HepG2 (cell line): ENCODE results near the gene NELL1. TPM values are rescaled to one million over a fixed set of nuclear protein-coding genes. Genes with fewer than 3 reads are reported as not detected.

Experiments used
- ATAC-seq: fragments of 200-7000 bp; cut with Tn5 transposase; 3 replicates; pipeline ENCODE4 v1.9.1; 2020; ENCODE audit warnings: mild to moderate bottlenecking, moderate library complexity
- BruUV-seq: library from RNA; stranded (reverse); fragments of 400-500 nt; replicated peaks from 2 replicates; lab custom pipeline; 2021; lab: Mats Ljungman, UMichigan
- CTCF ChIA-PET: fragments of 300-600 bp; formaldehyde crosslinking; extraction: SDS; loops from one replicate; lab custom pipeline; 2021; ENCODE audit warnings: low total read pairs, inconsistent platforms, low intra/inter-chr PET ratio; lab: Yijun Ruan, JAX
- POLR2A ChIA-PET: fragments of 350-600 bp; sonication (Branson Sonifier 250); formaldehyde crosslinking; loops from one replicate; lab custom pipeline; 2020; ENCODE audit warnings: antibody characterized with exemption, inconsistent platforms; lab: Yijun Ruan, JAX
- DNase-seq: peaks from one replicate; pipeline ENCODE4 v3.0.0-alpha.2; 2015; ENCODE audit warnings: low spot score
- FAIRE-seq: peaks from 3 replicates; lab custom pipeline; 2011; peaks lifted over from hg19 to GRCh38; lab: Jason Lieb, UNC
- H2AFZ ChIP-seq: one replicate; pipeline ENCODE4 v1.6.1; 2011; ENCODE audit warnings: low read length, inconsistent platforms
- H3K27ac ChIP-seq: fragments of 300-600 bp; 3 replicates; pipeline ENCODE4 v1.8.0; 2011; ENCODE audit warnings: mixed run types, mild to moderate bottlenecking, mixed read lengths, low read length, inconsistent platforms; ENCODE audit not compliant: insufficient read depth; ENCODE audit errors: extremely low read length
- H3K27me3 ChIP-seq, 2 experiments: fragments of 200-600 bp in 1 of 2; 2 replicates in 1 of 2; 3 replicates in 1 of 2; pipeline versions ENCODE4 v1.6.0 to v1.8.0; 2011; ENCODE audit warnings: low read length in 2 of 2, mild to moderate bottlenecking in 2 of 2, moderate library complexity in 2 of 2, inconsistent platforms in 1 of 2; ENCODE audit not compliant: insufficient read depth in 2 of 2, control insufficient read depth in 1 of 2
- H3K36me3 ChIP-seq, 2 experiments: fragments of 200-600 bp in 1 of 2; replicated peaks in 1 of 2; 2 replicates in 1 of 2; 3 replicates in 1 of 2; pipeline versions ENCODE4 v1.5.1 to v1.8.0; 2011; ENCODE audit warnings: low read length in 2 of 2, inconsistent platforms in 1 of 2; ENCODE audit not compliant: insufficient read depth in 2 of 2, control insufficient read depth in 1 of 2
- H3K4me1 ChIP-seq: 2 replicates; pipeline ENCODE4 v1.5.1; 2012; ENCODE audit warnings: low read length, inconsistent platforms; ENCODE audit not compliant: insufficient read depth
- H3K4me2 ChIP-seq: 2 replicates; pipeline ENCODE4 v1.6.0; 2011; ENCODE audit warnings: low read depth, low read length, inconsistent platforms
- H3K4me3 ChIP-seq, 3 experiments: fragments of 200-600 bp in 1 of 3; sonication (generic), shearing (Covaris generic) in 1 of 3; replicated peaks in 1 of 3; 2 replicates each; pipeline ENCODE4 v1.5.1; 2011 to 2016; ENCODE audit warnings: low read length in 3 of 3, inconsistent platforms in 2 of 3, low read depth in 2 of 3, mild to moderate bottlenecking in 2 of 3, control low read depth in 1 of 3, mixed read lengths in 1 of 3; ENCODE audit not compliant: insufficient read depth in 1 of 3
- H3K79me2 ChIP-seq: one replicate; pipeline ENCODE4 v1.6.1; 2011; ENCODE audit warnings: low read length, inconsistent platforms; ENCODE audit not compliant: insufficient read depth
- H3K9ac ChIP-seq: 2 replicates; pipeline ENCODE4 v1.6.0; 2011; ENCODE audit warnings: mild to moderate bottlenecking, low read depth, low read length, inconsistent platforms; ENCODE audit not compliant: insufficient read depth
- H3K9me3 ChIP-seq: 2 replicates; pipeline ENCODE4 v1.5.1; 2012; ENCODE audit warnings: mild to moderate bottlenecking, low read length
- H4K20me1 ChIP-seq: 2 replicates; pipeline ENCODE4 v1.6.0; 2011; ENCODE audit warnings: inconsistent platforms, mild to moderate bottlenecking, low read length, moderate library complexity; ENCODE audit not compliant: insufficient read depth
- BHLHE40 ChIP-seq: IDR thresholded peaks from 2 replicates; pipeline ENCODE4 v1.6.1; 2011; ENCODE audit warnings: low read length, improper control_type of control experiment
- CBFB ChIP-seq: sonication (generic); formaldehyde crosslinking; IDR thresholded peaks from 2 replicates; pipeline ENCODE4 v1.4.0; 2020; ENCODE audit warnings: missing genetic modification reagents
- CHCHD3 ChIP-seq: sonication (generic); formaldehyde crosslinking; IDR thresholded peaks from 2 replicates; pipeline ENCODE4 v1.8.0; 2022; ENCODE audit warnings: mild to moderate bottlenecking, missing genetic modification reagents, moderate library complexity
- FOXK2 ChIP-seq: fragments of 450-650 bp; IDR thresholded peaks from 2 replicates; pipeline ENCODE4 v1.6.1; 2016
- LCORL ChIP-seq, 2 experiments: fragments of 450-650 bp in 1 of 2; sonication (generic) in 1 of 2; formaldehyde crosslinking in 1 of 2; IDR thresholded peaks; 2 replicates each; pipeline versions ENCODE4 v1.5.0 to v1.6.1; 2017 to 2020; ENCODE audit warnings: antibody characterized with exemption in 1 of 2, missing genetic modification reagents in 1 of 2
- MIER2 ChIP-seq: IDR thresholded peaks from 2 replicates; pipeline ENCODE4 v1.6.1; 2016; ENCODE audit warnings: missing biosample characterization, missing genetic modification reagents
- WGBS: methylation state at CpG from one replicate; pipeline ENCODE4 v1.1.6; 2017; ENCODE audit warnings: low lambda C conversion rate; 5-methylcytosine and 5-hydroxymethylcytosine counted together
- in situ Hi-C: cut with HindIII; loops from 2 replicates; pipeline ENCODE4 v1.10.0; 2017; ENCODE audit warnings: low pct_unique_long_range_greater_than_20kb; ENCODE audit not compliant: extremely low pct_ligation_motif_present
- intact Hi-C: fragments of 100-400 bp; cut with micrococcal nuclease; formaldehyde crosslinking; loops from one replicate; pipeline ENCODE4 v1.10.0; 2022; ENCODE audit not compliant: unreplicated experiment
- polyA plus RNA-seq, 8 experiments: library from polyadenylated mRNA; depleted of rRNA in 3 of 8; stranded (reverse) in 7 of 8; unstranded in 1 of 8; fragments of >200 nt; fragmentation: Illumina TruSeq in 4 of 8; extraction: Trizol in 4 of 8; gene quantifications; 2 replicates each; pipeline versions ENCODE4 v1.2.1 to v1.2.3, GENCODE V29; 2011 to 2016; ENCODE audit warnings: low read depth in 4 of 8, missing spikeins in 1 of 8, mixed read lengths in 1 of 8; ENCODE audit not compliant: insufficient read depth in 1 of 8
- total RNA-seq, 5 experiments: library from RNA; depleted of rRNA; stranded (reverse); fragments of >200 nt; fragmentation: Illumina TruSeq; extraction: Trizol; gene quantifications; 2 replicates each; pipeline ENCODE4 v1.2.3, GENCODE V29; 2016; ENCODE audit warnings: low read depth in 1 of 5
- TF ChIP-seq, protein P1 (sequence below): sonication (generic); formaldehyde crosslinking; IDR thresholded peaks from 2 replicates; pipeline ENCODE4 v1.4.0; 2020; ENCODE audit warnings: missing genetic modification reagents
- TF ChIP-seq, protein P2 (sequence below): sonication (generic); formaldehyde crosslinking; IDR thresholded peaks from 2 replicates; pipeline ENCODE4 v1.5.1; 2020; ENCODE audit warnings: mild to moderate bottlenecking, missing genetic modification reagents, borderline replicate concordance
- TF ChIP-seq, protein P3 (sequence below): sonication (generic); formaldehyde crosslinking; conservative IDR thresholded peaks from 2 replicates; pipeline ENCODE4 v1.8.0; 2022; ENCODE audit warnings: mild to moderate bottlenecking, moderate library complexity, missing genetic modification reagents

The NELL1 gene
- total and polyA plus RNA-seq, 2 of the 13 experiments (the other 11 are each of a cell fraction or from before 2014, with no cell fraction given): not detected

DNA sequence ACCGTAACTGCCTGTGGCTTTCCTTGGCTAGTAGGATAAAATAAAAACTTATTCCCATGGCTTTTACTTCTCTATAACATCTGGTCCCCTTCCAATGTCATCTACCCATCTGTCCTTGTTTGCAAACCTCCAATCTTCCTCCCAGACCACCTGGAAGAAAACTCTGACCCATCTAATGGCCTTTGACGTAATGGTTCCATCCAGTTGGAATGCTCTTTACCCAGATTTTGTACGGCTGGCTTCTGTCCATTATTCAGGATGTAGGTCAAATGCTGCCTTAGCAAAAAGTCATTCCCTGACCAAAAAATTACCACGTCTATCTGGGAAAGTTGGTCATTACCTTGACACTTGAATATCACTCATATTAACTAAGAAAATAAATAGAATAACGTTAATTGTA, 945.6 kb downstream of the NELL1 start:
- TF ChIP-seq, protein P1, sequence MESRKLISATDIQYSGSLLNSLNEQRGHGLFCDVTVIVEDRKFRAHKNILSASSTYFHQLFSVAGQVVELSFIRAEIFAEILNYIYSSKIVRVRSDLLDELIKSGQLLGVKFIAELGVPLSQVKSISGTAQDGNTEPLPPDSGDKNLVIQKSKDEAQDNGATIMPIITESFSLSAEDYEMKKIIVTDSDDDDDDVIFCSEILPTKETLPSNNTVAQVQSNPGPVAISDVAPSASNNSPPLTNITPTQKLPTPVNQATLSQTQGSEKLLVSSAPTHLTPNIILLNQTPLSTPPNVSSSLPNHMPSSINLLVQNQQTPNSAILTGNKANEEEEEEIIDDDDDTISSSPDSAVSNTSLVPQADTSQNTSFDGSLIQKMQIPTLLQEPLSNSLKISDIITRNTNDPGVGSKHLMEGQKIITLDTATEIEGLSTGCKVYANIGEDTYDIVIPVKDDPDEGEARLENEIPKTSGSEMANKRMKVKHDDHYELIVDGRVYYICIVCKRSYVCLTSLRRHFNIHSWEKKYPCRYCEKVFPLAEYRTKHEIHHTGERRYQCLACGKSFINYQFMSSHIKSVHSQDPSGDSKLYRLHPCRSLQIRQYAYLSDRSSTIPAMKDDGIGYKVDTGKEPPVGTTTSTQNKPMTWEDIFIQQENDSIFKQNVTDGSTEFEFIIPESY (CRISPR knock-in tag): no peak
- no peak for TF ChIP-seq FOXK2

DNA sequence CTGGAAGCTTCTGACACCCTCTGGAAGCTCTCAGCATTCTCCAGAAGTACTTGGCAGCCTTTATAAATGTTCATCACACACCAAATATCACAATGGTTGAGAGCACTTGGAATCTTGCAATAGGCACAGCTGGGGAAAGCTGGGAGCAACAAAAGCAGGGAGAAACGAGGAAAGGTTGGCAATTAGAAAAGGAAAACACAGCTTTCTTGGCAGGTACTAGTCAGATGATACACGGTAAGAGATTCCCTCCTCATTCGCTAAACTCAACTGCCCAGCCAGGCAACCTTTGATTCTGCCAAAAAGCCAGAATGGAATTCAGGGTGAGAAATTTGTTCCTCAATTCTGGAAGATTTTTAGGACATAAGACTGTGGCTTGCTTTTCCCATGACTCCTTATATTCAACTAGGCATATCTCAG, 946.6 kb downstream of the NELL1 start:
- POLR2A ChIA-PET: no interaction called here
- no peak overlapping the region for H2AFZ ChIP-seq
- DNase-seq (no peak), ATAC-seq (no peak), FAIRE-seq (no peak)
- CTCF ChIA-PET: no interaction called here
- in situ Hi-C loops: no loop called here
- H3K4me1 ChIP-seq: no peaks in the 10 kb centered on the region
- H3K27me3 ChIP-seq: no peaks in the 10 kb centered on the region
- H3K4me3 ChIP-seq: no peak overlapping the region
- no peak overlapping the region for H3K9ac ChIP-seq
- intact Hi-C loops: no loop called here
- peaks cover 4% of the 10 kb centered on the region; the same call in 1 of the 2 replicates for H3K9me3 ChIP-seq
- H3K36me3 ChIP-seq: no peaks in the 10 kb centered on the region
- 3% methylated on average over 3 of the region's 3 CpGs for WGBS
- H4K20me1 ChIP-seq: no peaks in the 10 kb centered on the region
- H3K27ac ChIP-seq: no peak overlapping the region
- no peaks in the 10 kb centered on the region for H3K79me2 ChIP-seq
- no peak overlapping the region for H3K4me2 ChIP-seq
- BruUV-seq: no TSS peak
- TF ChIP-seq CBFB (no peak), MIER2 (no peak), BHLHE40 (no peak), LCORL (IDR thresholded peaks at IDR 0.05) (no peak), LCORL (CRISPR knock-in tag; IDR thresholded peaks at IDR 0.05) (no peak), CHCHD3 (CRISPR knock-in tag) (no peak)
- TF ChIP-seq, protein P2, sequence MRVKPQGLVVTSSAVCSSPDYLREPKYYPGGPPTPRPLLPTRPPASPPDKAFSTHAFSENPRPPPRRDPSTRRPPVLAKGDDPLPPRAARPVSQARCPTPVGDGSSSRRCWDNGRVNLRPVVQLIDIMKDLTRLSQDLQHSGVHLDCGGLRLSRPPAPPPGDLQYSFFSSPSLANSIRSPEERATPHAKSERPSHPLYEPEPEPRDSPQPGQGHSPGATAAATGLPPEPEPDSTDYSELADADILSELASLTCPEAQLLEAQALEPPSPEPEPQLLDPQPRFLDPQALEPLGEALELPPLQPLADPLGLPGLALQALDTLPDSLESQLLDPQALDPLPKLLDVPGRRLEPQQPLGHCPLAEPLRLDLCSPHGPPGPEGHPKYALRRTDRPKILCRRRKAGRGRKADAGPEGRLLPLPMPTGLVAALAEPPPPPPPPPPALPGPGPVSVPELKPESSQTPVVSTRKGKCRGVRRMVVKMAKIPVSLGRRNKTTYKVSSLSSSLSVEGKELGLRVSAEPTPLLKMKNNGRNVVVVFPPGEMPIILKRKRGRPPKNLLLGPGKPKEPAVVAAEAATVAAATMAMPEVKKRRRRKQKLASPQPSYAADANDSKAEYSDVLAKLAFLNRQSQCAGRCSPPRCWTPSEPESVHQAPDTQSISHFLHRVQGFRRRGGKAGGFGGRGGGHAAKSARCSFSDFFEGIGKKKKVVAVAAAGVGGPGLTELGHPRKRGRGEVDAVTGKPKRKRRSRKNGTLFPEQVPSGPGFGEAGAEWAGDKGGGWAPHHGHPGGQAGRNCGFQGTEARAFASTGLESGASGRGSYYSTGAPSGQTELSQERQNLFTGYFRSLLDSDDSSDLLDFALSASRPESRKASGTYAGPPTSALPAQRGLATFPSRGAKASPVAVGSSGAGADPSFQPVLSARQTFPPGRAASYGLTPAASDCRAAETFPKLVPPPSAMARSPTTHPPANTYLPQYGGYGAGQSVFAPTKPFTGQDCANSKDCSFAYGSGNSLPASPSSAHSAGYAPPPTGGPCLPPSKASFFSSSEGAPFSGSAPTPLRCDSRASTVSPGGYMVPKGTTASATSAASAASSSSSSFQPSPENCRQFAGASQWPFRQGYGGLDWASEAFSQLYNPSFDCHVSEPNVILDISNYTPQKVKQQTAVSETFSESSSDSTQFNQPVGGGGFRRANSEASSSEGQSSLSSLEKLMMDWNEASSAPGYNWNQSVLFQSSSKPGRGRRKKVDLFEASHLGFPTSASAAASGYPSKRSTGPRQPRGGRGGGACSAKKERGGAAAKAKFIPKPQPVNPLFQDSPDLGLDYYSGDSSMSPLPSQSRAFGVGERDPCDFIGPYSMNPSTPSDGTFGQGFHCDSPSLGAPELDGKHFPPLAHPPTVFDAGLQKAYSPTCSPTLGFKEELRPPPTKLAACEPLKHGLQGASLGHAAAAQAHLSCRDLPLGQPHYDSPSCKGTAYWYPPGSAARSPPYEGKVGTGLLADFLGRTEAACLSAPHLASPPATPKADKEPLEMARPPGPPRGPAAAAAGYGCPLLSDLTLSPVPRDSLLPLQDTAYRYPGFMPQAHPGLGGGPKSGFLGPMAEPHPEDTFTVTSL (CRISPR knock-in tag): no peak
- TF ChIP-seq, protein P3, sequence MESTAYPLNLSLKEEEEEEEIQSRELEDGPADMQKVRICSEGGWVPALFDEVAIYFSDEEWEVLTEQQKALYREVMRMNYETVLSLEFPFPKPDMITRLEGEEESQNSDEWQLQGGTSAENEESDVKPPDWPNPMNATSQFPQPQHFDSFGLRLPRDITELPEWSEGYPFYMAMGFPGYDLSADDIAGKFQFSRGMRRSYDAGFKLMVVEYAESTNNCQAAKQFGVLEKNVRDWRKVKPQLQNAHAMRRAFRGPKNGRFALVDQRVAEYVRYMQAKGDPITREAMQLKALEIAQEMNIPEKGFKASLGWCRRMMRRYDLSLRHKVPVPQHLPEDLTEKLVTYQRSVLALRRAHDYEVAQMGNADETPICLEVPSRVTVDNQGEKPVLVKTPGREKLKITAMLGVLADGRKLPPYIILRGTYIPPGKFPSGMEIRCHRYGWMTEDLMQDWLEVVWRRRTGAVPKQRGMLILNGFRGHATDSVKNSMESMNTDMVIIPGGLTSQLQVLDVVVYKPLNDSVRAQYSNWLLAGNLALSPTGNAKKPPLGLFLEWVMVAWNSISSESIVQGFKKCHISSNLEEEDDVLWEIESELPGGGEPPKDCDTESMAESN (CRISPR knock-in tag): no peak

More for the DNA sequence above, 945.6 kb downstream of the NELL1 start:
- no peak overlapping the region for H3K4me3 ChIP-seq
- no peak for ATAC-seq
- no peaks in the 10 kb centered on the region for H3K27me3 ChIP-seq
- intact Hi-C loops (no loop called here), in situ Hi-C loops (no loop called here)
- no peak overlapping the region for H2AFZ ChIP-seq
- H3K9me3 ChIP-seq: peaks cover 4% of the 10 kb centered on the region; the same call in 1 of the 2 replicates
- H3K79me2 ChIP-seq: no peaks in the 10 kb centered on the region
- no peak overlapping the region for H3K27ac ChIP-seq
- no peak for FAIRE-seq
- H3K4me1 ChIP-seq: no peaks in the 10 kb centered on the region
- H3K4me2 ChIP-seq: no peak overlapping the region
- no peaks in the 10 kb centered on the region for H4K20me1 ChIP-seq
- H3K36me3 ChIP-seq: no peaks in the 10 kb centered on the region
- POLR2A ChIA-PET: no interaction called here
- CTCF ChIA-PET: no interaction called here
- no peak for DNase-seq
- no TSS peak for BruUV-seq
- 6% methylated on average over 5 of the region's 5 CpGs for WGBS
- no peak overlapping the region for H3K9ac ChIP-seq
